GM23338 (cell line): ENCODE data around the gene GPR3. TPM values are rescaled to one million over a fixed set of nuclear protein-coding genes. Genes with fewer than 3 reads are reported as not detected.

ENCODE experiments used
- CREB1 ChIP-seq: fragments of 250-450 bp; sonication (Bioruptor Pico); IDR thresholded peaks from 2 replicates; pipeline ENCODE4 v1.5.0; 2020; ENCODE audit warnings: low read depth, mild to moderate bottlenecking, moderate library complexity
- EZH2phosphoT487 ChIP-seq: fragments of 200-600 bp; sonication (generic); IDR thresholded peaks from one replicate; pipeline ENCODE4 v1.8.1; 2018; ENCODE audit warnings: antibody characterized with exemption; ENCODE audit not compliant: unreplicated experiment
- POLR2AphosphoS5 ChIP-seq: IDR thresholded peaks from 2 replicates; pipeline ENCODE4 v1.6.1; 2016; ENCODE audit warnings: antibody characterized with exemption, low read depth
- REST ChIP-seq: IDR thresholded peaks from one replicate; pipeline ENCODE4 v1.6.1; 2018; ENCODE audit warnings: antibody characterized with exemption; ENCODE audit not compliant: unreplicated experiment
- STAT1 ChIP-seq: IDR thresholded peaks from one replicate; pipeline ENCODE4 v1.6.1; 2016; ENCODE audit warnings: antibody characterized with exemption; ENCODE audit not compliant: unreplicated experiment
- ZNF114 ChIP-seq: fragments of 250-450 bp; sonication (Bioruptor Pico); IDR thresholded peaks from 2 replicates; pipeline ENCODE4 v1.5.0; 2020; ENCODE audit warnings: mild to moderate bottlenecking, moderate library complexity
- polyA plus RNA-seq: library from polyadenylated mRNA; unstranded; fragments of >200 nt; fragmentation: Nextera tagmentation; extraction: Ambion mirVana; gene quantifications from 2 replicates; pipeline ENCODE4 v1.2.1, GENCODE V29; 2016
- total RNA-seq: library from RNA; depleted of rRNA; stranded (reverse); fragments of >200 nt; shearing (Covaris generic); gene quantifications from 2 replicates; pipeline ENCODE4 v1.2.3, GENCODE V29; 2014
- TF ChIP-seq, protein P1 (sequence below): fragments of 250-450 bp; sonication (Bioruptor Pico); IDR thresholded peaks from 2 replicates; pipeline ENCODE4 v1.5.0; 2020; ENCODE audit warnings: mild to moderate bottlenecking, moderate library complexity

GPR3 gene
- total and polyA plus RNA-seq, 2 experiments from 2014 or later, result 5.9 to 9.1 TPM

DNA sequence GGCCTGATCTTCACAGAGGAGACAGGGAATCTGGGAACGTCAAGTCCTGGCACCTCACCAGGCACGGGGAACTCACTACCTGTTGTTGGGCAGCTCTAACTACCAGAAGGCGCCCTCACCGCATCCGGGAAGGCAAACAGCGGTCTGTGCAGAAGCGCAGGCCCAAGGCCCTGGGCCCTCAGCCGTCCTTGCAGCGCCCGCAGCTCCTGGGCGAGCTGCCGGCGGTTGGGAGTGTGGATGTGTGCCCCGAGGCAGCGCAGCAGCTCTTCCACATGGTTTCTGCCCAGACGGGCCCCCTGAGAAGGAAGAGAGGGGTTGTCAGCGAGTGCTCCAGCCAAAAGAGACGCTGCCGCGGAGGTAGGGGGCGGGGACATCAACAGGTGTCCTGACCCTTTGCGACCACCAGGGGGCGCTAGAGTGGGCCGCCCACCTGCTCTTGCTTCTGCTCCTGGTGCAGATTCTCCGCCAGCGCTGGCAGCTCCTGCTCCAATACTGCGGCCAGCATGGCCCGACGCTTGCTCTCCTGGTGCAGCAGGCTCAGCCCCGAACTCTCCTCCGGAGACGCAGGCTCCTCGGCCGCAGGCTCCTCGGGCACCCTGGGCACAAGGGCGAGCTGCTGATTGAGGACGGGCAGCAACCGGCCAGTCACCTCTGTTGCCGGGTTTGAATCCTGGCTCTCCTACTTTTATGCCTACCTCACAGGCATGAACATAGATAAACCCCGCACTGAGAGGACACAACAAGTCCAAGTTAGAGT is 35.0 kb upstream of the GPR3 start (continued):
- TF ChIP-seq, protein P1, sequence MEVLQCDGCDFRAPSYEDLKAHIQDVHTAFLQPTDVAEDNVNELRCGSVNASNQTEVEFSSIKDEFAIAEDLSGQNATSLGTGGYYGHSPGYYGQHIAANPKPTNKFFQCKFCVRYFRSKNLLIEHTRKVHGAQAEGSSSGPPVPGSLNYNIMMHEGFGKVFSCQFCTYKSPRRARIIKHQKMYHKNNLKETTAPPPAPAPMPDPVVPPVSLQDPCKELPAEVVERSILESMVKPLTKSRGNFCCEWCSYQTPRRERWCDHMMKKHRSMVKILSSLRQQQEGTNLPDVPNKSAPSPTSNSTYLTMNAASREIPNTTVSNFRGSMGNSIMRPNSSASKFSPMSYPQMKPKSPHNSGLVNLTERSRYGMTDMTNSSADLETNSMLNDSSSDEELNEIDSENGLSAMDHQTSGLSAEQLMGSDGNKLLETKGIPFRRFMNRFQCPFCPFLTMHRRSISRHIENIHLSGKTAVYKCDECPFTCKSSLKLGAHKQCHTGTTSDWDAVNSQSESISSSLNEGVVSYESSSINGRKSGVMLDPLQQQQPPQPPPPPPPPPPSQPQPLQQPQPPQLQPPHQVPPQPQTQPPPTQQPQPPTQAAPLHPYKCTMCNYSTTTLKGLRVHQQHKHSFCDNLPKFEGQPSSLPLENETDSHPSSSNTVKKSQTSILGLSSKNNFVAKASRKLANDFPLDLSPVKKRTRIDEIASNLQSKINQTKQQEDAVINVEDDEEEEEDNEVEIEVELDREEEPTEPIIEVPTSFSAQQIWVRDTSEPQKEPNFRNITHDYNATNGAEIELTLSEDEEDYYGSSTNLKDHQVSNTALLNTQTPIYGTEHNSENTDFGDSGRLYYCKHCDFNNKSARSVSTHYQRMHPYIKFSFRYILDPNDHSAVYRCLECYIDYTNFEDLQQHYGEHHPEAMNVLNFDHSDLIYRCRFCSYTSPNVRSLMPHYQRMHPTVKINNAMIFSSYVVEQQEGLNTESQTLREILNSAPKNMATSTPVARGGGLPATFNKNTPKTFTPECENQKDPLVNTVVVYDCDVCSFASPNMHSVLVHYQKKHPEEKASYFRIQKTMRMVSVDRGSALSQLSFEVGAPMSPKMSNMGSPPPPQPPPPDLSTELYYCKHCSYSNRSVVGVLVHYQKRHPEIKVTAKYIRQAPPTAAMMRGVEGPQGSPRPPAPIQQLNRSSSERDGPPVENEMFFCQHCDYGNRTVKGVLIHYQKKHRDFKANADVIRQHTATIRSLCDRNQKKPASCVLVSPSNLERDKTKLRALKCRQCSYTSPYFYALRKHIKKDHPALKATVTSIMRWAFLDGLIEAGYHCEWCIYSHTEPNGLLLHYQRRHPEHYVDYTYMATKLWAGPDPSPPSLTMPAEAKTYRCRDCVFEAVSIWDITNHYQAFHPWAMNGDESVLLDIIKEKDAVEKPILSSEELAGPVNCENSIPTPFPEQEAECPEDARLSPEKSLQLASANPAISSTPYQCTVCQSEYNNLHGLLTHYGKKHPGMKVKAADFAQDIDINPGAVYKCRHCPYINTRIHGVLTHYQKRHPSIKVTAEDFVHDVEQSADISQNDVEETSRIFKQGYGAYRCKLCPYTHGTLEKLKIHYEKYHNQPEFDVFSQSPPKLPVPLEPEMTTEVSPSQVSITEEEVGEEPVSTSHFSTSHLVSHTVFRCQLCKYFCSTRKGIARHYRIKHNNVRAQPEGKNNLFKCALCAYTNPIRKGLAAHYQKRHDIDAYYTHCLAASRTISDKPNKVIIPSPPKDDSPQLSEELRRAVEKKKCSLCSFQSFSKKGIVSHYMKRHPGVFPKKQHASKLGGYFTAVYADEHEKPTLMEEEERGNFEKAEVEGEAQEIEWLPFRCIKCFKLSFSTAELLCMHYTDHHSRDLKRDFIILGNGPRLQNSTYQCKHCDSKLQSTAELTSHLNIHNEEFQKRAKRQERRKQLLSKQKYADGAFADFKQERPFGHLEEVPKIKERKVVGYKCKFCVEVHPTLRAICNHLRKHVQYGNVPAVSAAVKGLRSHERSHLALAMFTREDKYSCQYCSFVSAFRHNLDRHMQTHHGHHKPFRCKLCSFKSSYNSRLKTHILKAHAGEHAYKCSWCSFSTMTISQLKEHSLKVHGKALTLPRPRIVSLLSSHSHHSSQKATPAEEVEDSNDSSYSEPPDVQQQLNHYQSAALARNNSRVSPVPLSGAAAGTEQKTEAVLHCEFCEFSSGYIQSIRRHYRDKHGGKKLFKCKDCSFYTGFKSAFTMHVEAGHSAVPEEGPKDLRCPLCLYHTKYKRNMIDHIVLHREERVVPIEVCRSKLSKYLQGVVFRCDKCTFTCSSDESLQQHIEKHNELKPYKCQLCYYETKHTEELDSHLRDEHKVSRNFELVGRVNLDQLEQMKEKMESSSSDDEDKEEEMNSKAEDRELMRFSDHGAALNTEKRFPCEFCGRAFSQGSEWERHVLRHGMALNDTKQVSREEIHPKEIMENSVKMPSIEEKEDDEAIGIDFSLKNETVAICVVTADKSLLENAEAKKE, result no peak
- TF ChIP-seq POLR2AphosphoS5 (no peak), ZNF114 (no peak), CREB1 (0 out of 2 replicates have a peak, but pooled peaks have one; percentile 27), REST (no peak), STAT1 (no peak), EZH2phosphoT487 (no peak)
